CD4-positive, alpha-beta T cell treated with Interleukin-4 for 4 hours (primary cell): Measurements from ENCODE around the gene C1orf232.

Source experiments
- DNase-seq: peaks from one replicate; pipeline ENCODE4 v3.0.0-alpha.2; 2020

C1orf232 gene

DNA sequence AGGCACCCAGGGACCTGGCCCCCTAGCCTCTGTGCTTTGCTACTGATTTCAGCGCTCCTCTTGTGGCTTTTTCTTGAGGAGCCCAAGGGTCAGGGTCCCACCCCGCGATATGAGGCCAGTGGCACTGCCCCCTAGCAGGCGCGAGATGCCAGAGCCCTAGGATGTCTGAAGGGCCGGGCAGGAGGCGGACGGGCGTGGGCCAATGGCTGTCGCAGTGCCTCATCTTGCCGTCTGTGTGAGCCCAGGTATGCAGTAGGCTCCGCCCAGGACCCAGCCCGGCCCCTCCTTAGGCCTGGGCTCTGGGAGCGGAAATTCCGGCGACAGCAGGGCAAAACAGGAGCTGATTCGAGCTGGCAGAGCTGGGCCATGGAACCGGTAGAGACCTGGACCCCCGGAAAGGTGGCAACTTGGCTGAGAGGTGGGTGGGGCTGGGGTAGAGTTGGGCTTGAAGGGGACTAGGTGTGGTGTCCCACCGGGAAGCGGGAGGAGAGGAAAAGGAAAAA, 8.5 kb upstream of the C1orf232 start, which contains the start of gene CNKSR1:
CNKSR1 (plus strand) TSS at position 310 of the 503 bp plus-strand sequence; CDS start at position 367, 57 bp downstream.
- DNase-seq = no peak

DNA sequence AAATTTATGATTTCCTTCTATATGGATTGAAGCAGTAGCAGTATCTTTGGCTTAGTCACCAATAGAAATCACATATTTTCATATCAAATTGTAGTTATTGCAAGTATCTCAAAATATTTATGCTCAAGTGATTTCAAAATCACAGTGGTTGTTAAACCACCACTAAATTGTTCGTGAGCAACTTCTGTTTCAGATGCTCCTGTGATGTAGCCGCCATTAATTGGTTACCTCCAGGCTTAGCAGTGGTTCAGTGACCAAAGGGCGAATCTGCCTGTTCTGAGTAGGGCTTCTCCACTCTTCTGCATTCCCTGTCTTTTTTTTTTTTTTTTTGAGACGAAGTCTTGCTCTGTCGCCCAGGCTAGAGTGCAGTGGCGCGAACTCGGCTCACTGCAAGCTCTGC, 6.6 kb upstream of the C1orf232 start:
- no peak for DNase-seq

DNA sequence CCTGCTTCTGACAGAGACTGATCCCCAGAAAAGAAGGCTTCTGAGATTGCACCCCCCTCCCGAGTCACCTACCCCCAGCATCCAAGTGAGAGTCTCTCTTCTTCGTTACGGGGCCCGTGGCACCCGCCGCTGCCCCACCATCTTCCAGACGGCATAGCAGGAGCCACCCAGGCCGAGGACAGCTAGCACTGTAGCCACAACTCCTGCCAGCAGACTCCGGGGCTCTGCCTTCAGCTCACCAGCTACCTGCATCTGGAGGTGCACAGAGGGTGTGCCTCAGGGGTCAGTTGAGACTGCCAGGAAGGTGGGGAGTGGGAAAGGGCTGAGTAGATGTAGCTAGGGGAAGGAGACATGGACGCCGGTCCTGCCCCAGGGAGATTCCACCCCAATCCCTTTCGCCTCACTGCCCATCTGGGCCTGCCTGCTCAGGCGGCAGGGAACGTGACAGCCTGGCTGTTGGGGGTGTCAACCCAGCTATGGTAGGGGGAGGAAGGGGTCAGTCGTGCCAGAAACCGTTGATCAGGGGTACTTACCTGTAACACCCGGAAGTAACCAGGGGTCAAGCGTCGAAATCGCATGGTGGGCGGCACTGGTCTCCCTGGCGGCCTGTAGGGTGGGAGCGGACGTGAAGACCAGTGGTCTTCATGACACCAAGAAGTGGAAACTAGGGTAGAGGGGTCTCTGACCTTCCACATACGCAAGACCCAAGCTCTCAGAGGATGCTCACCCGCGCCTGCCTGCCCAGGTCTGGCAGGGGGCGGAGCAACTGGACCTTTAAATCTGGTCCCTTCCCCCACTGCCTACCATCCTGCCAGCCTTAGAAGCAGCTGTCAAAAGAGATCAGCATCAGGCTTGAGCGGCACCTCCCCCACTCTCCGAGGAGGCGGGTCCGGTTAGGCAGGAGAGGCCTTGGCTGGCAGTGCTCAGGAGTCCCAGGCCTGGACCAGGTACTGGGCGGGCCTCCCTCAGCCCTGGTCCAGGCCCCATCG, 2.6 kb upstream of the C1orf232 start, which contains the start of gene ZNF593OS:
ZNF593OS (minus strand) TSS at position 749 of the 989 bp plus-strand sequence; CDS start at position 578, 171 bp downstream.
- DNase-seq = no peak

DNA sequence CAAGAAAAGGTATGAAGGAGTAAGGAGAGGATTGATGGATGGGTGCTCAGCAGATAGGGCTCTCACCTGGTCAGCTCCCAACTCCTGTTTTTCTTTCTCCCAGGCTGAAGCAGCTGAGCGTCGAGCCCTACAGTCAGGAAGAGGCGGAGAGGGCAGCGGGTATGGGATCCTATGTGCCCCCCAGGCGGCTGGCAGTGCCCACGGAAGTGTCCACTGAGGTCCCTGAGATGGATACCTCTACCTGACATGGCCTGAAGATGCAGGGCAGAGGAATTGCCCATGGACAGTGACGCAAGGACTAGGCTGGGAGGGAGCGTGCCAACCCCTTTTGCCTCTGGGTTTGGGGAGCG, 1.7 kb upstream of the C1orf232 start:
- DNase-seq = no peak

DNA sequence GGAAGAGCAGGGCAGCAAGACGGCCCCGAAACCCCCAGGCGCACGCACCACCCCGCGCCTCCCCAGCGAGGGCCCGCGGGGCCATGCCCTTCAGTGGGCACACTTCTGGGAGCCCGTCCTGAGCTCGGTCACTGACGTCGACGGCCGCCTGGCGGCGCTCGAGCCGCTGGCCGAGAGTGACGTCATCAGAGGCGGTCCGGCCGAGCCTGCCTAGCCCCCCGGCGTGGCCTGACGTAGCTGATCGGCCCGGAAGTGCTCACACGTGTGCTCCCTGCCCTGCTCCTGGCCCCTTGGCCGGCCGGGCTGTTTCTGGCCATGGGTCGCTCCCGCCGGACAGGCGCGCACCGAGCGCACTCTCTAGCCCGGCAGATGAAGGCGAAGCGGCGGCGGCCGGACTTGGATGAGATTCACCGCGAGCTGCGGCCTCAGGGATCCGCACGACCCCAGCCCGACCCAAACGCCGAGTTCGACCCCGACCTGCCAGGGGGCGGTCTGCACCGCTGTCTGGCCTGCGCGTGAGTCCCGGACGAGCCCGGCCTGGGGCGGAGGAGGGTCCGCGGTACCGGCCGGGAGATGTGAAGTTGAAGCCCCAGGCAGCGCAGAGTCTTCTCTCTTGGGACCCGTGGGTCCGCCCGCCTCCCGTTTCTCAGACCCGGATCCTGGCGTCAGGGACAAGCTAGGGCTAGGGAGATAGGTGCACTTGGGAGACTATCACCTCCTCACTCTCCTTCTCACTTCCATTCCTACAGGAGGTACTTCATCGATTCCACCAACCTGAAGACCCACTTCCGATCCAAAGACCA, 1.1 kb upstream of the C1orf232 start, which contains the start of gene ZNF593:
ZNF593 (plus strand) TSS at position 240 of the 803 bp plus-strand sequence; CDS start at position 316, 76 bp downstream.
- peak; percentile 84 for DNase-seq

DNA sequence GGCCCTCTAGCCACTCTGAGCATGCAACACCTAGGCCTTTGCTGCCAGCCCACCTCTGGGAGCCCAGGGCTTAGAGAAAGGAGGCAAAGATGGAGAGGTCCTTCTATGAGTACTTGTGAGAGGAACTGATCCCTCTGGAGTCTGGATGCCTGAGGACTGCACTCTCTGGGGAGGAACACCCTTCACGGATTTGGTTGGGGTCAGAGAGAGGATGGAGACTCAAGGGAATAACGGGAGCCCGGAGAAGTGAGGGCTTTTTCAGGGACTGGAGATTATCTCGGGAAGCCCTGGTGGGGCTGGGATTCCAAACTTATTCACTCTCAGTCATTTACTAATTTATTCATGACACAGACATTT, 413 bp upstream of the C1orf232 start:
- no peak for DNase-seq

DNA sequence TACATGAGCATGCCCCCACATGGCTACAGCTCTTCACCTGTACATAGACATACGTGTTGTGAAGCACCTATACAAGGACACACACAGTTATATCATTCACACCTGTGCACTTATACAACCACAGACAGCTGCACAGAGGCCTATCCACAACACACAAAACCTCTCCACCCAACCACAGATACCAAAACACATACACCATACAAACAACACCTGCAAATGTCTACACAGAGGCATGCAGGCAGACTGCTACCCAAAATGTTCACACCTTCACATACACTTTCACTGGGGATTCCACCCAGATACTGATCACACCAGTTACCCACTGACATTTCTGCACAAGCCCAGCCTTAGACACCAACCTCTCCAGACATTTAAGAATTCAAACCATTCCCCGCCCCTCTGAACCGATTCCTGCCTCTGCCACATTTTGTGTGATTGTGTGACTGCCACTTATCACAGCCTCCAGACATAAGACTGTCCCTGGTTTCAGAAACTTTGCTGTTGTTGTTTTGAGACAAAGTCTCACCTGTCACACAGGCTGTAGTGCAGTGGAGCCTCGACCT, 2.0 kb downstream of the C1orf232 start:
- peak; percentile 11 for DNase-seq

DNA sequence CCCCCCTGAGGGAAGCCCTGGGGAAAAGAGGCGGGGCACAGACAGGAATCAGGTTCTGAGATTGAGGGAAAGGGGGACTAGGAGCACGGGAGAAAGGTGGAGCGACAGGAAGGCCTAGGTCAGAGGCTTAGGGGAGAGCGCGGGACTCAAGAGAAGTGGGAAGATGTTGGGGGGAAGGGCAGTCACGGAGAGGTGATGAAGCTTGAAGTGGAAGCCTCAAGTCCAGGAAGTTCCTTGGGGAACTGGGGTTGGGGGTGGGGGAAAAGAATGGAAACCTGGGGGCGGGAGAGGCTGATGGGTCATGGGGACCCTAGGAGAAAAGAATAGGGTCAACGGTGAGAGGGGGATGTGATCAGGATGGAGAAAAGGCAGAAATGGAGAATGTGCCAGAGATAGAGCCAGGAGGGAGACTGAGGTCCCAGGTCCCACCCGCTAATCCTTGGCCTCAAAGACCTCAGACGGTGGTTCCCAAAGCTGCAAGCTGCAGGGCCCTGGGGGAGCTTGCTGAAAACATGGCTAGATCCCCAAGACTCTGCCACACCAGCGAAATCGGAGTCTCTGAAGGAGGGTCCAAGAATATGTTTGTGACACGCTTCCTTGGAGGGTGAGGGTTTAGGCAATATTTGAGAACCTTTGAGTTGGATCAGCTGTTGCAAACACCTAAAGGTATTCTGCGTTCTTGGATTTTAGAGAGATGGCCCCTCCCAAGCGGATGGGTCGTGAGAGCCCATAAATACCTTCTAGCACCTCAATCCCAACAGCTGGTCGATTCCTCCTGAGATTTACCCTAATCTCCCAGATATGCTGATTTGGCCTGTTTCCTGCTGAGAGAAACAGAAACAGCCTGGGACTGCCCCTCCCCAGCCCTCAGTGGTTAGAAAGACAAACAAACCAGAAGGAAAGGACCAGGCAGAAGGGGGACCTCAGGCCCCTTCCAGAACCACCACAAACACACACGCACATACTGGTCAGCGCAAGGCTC, 3.6 kb downstream of the C1orf232 start:
- no peak for DNase-seq

DNA sequence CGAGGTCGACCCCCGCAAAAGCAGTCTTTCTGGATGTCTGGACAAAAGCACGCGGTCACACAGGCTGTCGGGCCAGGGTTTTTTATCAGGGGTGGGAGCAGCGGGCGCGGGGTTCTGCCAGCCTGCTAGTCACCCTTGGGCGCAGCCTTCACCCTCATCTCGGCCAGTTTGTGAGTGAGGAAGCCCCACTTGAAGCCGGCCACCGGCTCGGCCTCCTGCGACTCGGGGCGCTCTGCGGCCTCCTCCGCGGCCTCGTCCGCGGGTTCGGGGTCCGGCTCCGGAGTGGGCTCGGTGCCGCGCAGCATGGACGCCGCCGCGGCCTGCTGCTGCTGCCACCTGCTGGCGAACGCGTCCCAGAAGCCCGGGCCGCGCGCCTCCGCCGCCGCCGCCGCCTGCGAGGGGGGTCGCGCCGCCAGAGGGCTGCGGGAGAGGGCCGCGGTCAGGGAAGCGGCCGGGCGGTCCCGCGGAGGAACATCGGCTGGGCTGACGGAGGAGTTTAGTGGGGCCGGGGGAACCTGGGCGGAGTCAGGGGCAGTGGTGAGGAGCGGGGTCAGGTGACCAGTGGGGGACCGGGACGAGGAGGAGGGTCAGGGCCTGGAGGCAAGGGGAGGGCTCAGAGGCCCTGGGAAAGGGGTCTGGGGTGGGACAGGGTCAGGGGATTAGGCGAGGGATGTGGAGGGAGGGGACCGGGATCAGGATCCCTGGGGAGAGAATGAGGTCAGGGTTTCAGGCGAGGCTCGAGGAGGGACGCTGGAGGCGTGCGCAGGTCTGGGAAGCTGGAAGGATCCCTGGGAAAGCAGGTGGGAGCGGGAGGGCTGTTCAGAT, 4.5 kb downstream of the C1orf232 start:
- peak; percentile 11 for DNase-seq

DNA sequence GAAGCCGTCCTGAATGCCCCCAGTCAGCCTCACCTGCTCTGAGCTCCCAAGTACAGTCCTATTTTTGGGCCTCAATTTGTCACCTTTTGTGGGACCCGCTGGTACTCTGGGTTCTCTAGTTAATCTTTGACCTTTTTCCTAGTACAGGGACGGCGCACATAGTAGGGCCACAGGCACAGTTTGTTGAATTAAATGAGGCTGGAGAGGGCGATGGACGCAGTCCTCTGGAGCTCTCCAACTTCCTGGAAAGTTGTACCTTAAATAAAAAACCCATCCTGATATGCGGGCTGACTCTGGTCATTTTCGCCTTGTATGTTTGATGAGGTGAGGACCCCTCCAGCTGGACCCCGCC, 5.1 kb downstream of the C1orf232 start:
- no peak for DNase-seq

DNA sequence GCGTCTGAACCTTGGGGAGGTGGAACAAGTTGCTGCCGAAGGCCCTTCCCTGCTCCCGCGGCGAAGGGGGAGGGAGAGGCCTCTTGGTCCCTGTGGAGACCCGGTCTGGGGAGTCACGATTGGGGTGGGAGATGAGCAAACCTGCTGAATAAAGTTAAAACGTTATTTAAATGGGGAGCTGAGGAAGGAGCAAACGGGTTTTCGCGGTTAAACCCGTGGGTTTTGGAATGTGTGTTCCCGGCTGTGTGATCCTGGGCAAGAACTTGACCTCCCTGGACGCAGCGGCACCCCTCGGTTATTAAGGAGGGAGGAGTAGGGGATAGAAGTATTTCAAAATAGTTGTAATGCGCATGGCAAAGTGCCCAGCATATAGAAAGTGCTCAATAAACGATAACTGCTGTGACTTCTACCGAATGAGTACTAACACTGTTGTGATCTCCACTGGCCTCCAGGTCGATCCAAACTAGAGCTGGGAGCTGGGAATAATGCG, 6.5 kb downstream of the C1orf232 start:
- no peak for DNase-seq

DNA sequence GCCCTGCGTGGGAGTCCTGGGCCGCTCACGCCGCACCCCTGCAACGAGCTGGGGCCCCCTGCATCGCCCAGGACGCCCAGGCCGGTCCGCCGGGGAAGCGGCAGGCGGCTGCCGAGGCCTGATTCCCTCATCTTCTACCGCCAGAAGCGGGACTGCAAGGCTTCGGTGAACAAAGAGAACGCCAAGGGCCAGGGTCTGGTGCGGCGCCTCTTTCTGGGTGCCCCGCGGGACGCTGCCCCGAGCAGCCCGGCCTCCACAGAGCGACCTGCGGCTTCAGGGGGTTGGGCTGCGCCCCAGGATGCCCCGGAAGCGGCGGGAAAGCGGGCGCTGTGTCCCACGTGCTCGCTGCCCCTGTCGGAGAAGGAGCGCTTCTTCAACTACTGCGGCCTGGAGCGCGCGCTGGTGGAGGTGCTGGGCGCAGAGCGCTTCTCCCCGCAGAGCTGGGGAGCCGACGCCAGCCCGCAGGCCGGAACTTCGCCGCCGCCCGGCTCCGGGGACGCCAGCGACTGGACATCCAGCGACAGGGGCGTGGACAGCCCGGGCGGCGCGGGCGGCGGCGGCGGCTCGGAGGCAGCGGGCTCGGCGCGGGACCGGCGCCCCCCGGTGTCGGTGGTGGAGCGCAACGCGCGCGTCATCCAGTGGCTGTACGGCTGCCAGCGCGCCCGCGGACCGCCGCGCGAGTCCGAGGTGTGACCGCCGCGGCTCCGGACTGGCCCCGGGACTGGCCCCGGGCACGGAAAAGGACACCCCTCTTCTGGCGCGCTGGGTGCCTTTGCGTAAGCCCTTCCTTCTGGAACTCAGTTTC, 7.1 kb downstream of the C1orf232 start:
- peak; percentile 13 for DNase-seq

DNA sequence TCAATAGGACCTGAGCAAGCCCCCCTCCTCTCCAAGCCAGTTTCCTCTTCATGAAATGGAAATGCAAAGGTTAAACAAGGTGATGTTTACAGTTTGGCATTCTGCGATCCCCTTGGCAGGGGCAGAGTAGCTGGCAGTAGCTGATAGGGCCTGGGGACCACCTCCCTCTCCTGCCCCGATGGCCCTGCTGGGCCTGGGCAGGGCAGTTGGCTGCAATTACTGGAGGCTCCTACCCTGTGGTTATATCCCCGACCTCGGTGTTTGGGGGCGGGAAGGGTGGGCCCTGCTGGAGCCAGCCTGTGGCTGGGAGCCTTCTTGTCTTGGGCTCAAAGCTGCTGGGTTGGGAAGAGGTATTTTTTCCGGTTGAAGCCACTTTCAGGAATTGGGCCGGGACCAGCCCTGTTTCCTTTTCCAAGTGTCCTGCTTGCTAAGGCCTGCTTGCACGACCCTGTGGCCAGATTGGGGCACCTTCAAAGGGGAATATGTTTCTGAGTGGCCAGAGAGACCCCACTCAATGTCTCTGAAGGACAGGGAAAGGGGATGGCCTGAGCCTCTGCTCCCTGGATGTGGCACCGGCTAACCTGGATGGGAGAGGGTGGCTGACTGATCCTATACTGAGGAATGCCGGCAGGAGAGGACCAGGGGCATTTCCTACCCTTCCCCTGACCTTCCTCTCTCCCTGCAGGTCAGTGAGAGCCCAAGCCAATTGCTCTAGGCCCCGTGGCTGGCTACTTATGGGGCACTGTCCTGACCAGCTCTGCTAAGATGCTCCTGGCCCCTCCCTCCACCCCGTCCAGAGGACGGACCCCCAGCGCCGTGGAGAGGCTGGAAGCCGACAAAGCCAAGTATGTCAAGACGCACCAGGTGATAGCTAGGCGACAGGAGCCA, 8.0 kb downstream of the C1orf232 start:
- no peak for DNase-seq

DNA sequence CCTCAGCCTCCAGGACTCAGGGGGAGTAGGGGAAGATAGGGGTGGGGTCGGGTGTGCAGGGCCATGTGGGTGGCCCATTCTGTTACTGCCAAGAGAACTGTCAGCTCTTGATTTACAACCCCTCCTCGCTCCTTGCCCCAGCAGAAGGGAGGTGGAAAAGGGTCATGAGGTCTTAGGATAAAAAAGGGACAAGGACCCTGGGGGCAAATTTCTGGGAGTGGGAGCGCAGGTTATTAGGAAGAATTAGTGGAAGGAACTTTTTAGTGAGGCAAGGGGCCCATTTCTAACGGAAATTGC, 9.1 kb downstream of the C1orf232 start:
- no peak for DNase-seq

DNA sequence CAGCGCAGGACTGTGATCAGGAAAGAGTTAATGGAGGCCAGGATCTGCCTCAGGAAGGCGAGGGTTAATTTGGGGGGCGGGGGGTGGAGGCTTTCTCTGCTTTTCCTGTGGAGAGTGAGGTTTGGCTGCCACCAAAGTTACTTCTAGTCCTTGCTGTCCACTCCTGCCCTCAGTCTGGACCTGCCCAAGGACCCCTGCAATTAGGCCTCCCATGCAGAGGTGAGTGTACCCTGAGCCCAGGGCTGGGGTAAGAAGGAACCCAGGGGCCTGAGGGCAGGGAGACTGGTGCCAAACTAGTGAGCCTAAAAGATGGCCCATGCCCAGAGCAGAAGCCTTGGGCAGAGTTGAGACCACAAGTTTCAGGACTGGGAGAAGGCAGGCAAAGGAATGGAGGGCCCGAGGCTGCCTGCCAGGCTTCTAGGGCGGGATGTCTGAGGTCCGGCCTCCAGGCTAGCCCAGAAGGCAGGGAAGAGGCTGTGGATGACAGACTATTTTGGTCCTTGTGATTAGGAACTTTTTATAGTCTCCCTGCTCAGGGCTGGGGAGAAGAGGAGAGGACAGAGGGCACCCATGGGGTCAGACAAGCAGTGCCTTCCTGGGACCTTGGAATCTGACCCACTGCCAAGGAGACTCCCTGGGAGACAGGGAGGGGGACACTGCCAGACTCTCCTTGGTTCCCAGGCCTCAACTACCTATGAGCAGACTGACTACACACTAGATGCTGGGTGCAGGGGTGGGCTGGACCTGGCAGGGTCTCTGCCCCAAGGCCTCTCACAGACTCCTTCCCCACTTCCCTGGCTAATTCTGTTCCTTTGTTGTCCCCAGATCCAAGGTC, 9.6 kb downstream of the C1orf232 start, which contains the start of gene FAM110D:
FAM110D (plus strand) TSS at position 172 of the 835 bp plus-strand sequence. CDS start 2,213 bp downstream, outside the sequence.
- DNase-seq = no peak

DNA sequence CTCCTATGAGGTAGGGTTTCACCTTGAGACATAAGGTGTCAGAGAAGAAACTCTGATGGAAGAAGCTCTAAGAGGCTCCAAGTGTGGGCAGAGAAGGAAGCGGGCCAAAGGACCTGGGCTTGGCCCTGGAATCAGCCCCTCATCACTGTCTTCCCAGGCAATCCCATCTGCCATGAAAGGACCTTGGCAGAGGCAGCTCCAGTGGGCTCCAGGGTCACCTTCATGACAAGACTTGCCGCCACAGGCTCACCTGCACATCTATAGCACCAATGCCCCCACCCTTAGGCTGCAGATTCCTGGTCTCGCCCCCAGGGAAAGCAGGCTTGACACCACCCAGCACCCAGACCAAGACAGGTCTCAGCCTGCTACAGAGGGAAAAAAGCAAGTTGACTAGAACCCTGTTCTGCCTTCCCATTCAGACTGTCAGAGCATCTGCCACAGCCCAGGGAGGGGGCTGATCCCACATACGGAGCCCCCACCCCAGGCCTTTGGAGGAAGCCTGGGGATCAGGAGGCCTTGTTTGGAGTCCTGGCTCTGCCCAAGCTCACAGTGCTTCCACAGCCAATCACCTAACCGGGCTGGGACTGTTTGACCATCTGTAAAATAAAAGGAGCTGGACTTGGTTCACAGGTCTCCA, 10.4 kb downstream of the C1orf232 start:
- DNase-seq = no peak

DNA sequence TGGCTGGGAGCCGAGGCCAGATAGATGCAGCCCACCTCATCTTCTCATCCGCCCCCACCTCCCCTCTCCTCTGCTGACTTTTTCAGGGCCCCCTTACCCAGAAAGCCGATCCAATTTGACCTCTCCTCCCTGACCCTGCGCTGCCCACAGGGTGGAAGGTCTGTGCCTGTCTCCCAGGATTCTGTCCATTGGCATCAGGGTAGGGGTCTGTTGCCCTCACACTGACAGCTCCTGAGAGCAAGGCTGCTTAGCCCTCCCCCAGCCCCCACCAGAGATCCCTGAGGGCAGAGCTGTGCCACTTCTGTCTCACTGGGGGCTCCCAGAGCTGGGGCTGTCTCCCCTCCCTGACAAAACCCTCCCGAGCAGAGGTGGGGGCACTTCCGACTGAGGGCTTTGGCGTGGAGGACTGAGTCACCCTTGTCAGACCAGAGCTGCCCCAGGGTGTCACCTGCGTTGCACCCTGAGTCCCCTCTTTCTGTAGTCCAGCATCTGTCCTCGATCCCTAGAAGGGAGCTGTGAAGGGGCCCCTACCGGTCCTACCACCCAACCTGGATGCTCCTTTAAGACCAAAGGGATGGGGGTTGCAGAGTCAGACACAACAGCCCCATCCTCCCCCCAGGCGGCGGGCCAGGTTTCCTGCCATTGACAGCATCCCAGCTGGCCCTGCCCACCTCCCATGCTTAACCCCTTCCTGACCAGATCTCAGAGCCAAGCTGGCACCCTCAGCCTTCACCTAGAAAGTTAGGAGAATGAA, 12.3 kb downstream of the C1orf232 start:
- no peak for DNase-seq
